ENCODE data around the gene C2orf78. TPM values are rescaled to one million over a fixed set of nuclear protein-coding genes. Genes with fewer than 3 reads are reported as not detected.

C2orf78 gene
- total RNA-seq, 4 donors from 2014 or later, result not detected

GRCh38 chr2:73818296-73818695 lies 34.3 kb downstream of the C2orf78 start:
- Histone ChIP-seq H3K27ac (no peak overlapping the region), H3K36me3 (no peaks in the 10 kb centered on the region), H3K4me3 (replicated peaks in 1 of 3) (no peak overlapping the region), H3K4me1 (no peaks in the 10 kb centered on the region), H3K27me3 (no peaks in the 10 kb centered on the region), H3K9me3 (no peaks in the 10 kb centered on the region)
- no peak for DNase-seq
- intact Hi-C loops (cut with DNase I), result no loop called here
- WGBS, 2 donors, result 84 to 86% methylated on average over 18 of the region's 18 CpGs
- TF ChIP-seq CTCF (IDR thresholded peaks at IDR 0.05), result no peak
- TF ChIP-seq POLR2A (IDR thresholded peaks at IDR 0.05), result no peak

GRCh38 chr2:73821227-73821626 lies 37.2 kb downstream of the C2orf78 start:
- H3K4me1 ChIP-seq, result no peaks in the 10 kb centered on the region
- WGBS, 2 donors, result 17 to 24% methylated on average over 2 of the region's 2 CpGs

GRCh38 chr2:73821669-73822068 lies 37.7 kb downstream of the C2orf78 start:
- no peak overlapping the region for H3K4me3 ChIP-seq (replicated peaks in 1 of 3)
- H3K27ac ChIP-seq, result no peak overlapping the region
- intact Hi-C loops (cut with DNase I), result loop anchor here (10.0 kb wide), 2 partner anchors 323 to 513 kb away; partner anchors contain the start of gene BOLA3
- H3K4me1 ChIP-seq, result no peaks in the 10 kb centered on the region
- H3K27me3 ChIP-seq, result no peaks in the 10 kb centered on the region
- 70 to 72% methylated on average over 2 of the region's 2 CpGs for WGBS, 2 donors
- TF ChIP-seq CTCF (IDR thresholded peaks at IDR 0.05) (no peak), POLR2A (IDR thresholded peaks at IDR 0.05) (no peak)
- no peaks in the 10 kb centered on the region for H3K36me3 ChIP-seq
- DNase-seq, result no peak
- no peaks in the 10 kb centered on the region for H3K9me3 ChIP-seq

More at GRCh38 chr2:73821227-73821626, 37.2 kb downstream of the C2orf78 start:
- Histone ChIP-seq H3K27ac (no peak overlapping the region), H3K36me3 (no peaks in the 10 kb centered on the region), H3K4me3 (replicated peaks in 1 of 3) (no peak overlapping the region), H3K27me3 (no peaks in the 10 kb centered on the region), H3K9me3 (no peaks in the 10 kb centered on the region)
- intact Hi-C loops (cut with DNase I), result loop anchor here (10.0 kb wide), 2 partner anchors 324 to 514 kb away; partner anchors contain the start of gene BOLA3
- TF ChIP-seq CTCF (IDR thresholded peaks at IDR 0.05) (no peak), POLR2A (IDR thresholded peaks at IDR 0.05) (no peak)
- DNase-seq, result no peak

GRCh38 chr2:73822276-73822675 lies 38.3 kb downstream of the C2orf78 start:
- H3K27me3 ChIP-seq, result no peaks in the 10 kb centered on the region
- no peaks in the 10 kb centered on the region for H3K36me3 ChIP-seq
- no peaks in the 10 kb centered on the region for H3K9me3 ChIP-seq
- intact Hi-C loops (cut with DNase I), result loop anchor here (10.0 kb wide), 2 partner anchors 323 to 513 kb away; partner anchors contain the start of gene BOLA3
- no peak overlapping the region for H3K4me3 ChIP-seq (replicated peaks in 1 of 3)
- DNase-seq, result no peak
- H3K27ac ChIP-seq, result no peak overlapping the region
- 35 to 56% methylated on average over 1 of the region's 1 CpG for WGBS, 2 donors
- no peaks in the 10 kb centered on the region for H3K4me1 ChIP-seq
- TF ChIP-seq CTCF (IDR thresholded peaks at IDR 0.05), result no peak
- no peak for TF ChIP-seq POLR2A (IDR thresholded peaks at IDR 0.05)

GRCh38 chr2:73822991-73823390 lies 39.0 kb downstream of the C2orf78 start:
- Histone ChIP-seq H3K27me3 (no peaks in the 10 kb centered on the region), H3K9me3 (no peaks in the 10 kb centered on the region), H3K4me1 (no peaks in the 10 kb centered on the region), H3K4me3 (replicated peaks in 1 of 3) (no peak overlapping the region), H3K27ac (no peak overlapping the region), H3K36me3 (no peaks in the 10 kb centered on the region)
- 81 to 85% methylated on average over 2 of the region's 2 CpGs for WGBS, 2 donors
- intact Hi-C loops (cut with DNase I), result loop anchor here (10.0 kb wide), 2 partner anchors 322 to 512 kb away; partner anchors contain the start of gene BOLA3
- no peak for DNase-seq
- no peak for TF ChIP-seq POLR2A (IDR thresholded peaks at IDR 0.05)
- no peak for TF ChIP-seq CTCF (IDR thresholded peaks at IDR 0.05)

All from thyroid gland (tissue), 4 donors.